ENCODE results near the gene AUTS2. TPM values are rescaled to one million over a fixed set of nuclear protein-coding genes. Genes with fewer than 3 reads are reported as not detected.

Gene AUTS2
- total RNA-seq, 1 donor from 2014 or later, result 95.3 TPM

DNA sequence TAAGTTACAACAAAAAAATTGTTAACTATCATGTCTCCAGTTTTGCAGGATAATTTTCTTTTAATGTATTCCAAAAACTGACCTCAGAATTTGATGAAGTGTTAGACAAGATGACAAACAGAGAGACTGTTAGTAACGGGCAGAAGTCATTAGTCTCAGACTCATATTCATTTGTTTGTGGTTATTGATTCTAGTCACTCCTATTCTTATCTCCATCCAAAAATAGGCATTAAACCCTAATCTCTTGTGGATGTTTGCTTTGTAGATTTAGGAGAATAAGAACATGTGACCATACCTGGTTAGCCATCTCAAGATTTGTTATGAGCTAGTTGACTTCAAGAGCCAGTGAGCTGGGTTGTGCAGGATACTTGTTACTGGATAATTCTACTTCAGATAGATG, 261.1 kb downstream of the AUTS2 start:
- no peak for DNase-seq

DNA sequence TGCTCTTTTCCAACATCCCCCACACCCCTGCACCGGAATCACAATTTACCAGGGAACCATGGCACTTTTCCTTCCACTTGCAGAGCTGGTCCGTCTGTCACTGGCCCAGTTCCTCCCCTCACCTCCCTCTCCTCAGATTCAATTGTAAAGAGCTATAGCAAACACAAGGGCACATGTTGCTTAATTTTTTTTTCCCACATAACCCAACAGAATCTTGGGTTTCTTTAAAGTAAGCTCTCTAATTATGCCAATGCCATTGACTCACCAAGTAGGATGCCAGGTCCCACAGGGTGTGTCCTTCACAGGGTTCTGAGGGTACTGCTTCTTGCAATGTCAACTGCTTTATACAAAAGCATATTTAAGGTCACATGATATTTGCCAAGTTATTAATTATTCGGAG, 262.2 kb downstream of the AUTS2 start:
- no peak for DNase-seq

DNA sequence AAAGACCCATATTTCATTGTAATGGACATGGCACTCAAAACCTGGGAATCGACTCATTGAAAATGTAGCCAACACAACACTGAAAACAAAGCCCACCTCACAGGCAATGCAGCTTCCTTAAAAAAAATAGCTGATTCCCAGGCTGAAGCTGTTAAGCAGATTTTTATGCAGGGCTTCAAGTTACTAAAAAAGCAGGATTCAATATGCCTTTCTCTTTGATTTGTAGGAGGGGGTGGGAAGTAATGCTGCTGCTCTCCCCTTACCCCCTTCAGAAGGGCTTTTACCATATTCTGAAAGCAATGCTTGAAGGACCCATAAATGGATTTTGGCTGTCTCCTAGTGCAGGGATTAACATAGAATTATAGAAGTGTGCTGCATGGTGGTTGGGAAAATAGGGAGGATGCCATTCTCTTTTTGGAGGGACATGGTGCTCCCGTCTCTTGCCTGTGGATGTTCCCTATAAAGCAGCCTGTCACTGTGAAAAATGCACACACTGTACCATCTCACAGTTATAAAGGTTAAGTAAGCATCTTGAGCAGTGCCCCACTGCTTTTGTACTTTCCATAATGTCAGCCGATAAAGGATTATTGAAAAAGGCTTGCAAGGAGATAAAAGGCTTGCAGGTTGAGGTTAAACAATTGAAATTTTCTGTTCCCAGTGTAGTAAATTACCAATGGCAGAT, 262.8 kb downstream of the AUTS2 start:
- DNase-seq, result no peak

DNA sequence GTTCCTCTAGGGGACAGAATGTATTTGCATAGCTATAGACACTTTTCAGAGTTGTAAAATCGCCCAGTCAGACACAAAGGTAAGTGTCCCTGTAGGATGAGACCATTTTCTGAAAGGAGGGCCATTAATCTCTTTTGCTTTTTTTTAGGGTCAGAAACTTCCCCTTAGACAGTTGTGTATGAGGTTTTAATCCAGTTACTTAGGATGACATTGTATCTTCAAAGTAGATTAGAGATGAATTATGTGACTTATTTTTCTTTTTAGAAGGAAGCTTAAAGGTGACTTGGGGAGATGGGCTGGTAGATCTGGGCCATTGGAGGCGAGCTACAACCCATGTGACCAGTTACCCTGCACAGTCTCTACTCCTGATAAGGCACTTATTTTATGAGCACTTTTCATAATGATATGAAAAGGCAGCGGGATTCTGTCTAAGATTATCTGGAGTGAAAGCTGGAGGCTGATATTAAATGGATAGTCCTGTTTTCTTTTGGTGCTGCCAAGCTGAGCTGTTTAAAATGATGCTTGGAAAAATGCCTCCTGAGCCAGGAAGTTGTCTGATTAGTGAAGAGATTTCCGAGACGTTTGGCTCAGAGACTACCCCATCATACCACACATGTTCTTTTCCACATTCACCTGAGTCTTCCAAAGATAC, 264.3 kb downstream of the AUTS2 start:
- DNase-seq, result no peak

DNA sequence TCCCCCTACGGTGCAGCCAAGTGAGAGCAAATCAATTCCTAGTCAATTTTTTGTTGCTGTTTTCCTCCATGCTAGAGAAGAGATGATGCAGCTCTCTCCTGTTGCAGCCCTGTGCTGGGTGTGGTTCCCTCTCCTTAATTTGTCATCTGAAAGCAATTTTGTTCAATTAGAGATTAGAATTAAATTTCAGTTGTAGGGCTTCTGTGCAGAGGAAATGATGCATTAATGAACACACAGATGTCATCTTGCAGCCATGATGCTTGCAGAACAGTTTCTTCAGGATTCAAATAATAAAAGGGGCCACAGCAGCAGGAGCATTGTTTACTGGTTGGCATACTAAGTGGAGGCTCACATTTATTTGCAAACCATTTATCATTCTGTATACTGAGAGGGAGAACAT, 266.0 kb downstream of the AUTS2 start:
- no peak for DNase-seq

DNA sequence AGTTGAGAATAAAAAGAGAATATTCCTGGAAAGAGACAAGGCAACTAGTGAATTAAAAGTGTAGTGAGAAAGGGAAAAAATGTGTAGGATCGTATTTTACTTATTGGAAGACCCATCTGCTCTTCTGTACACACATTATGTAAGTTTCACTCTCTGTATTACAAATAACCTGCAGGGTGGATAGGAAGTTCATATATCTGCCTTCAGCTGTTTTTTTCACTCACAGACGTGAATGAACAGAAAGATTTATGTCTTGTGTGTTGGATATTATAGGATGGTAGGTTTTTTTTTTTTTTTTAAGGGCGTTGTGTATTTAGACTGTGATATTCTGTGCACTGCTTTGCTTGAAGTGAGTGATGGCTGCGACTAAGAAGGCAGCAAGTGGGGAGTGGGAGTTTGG, 266.5 kb downstream of the AUTS2 start:
- DNase-seq, result no peak

DNA sequence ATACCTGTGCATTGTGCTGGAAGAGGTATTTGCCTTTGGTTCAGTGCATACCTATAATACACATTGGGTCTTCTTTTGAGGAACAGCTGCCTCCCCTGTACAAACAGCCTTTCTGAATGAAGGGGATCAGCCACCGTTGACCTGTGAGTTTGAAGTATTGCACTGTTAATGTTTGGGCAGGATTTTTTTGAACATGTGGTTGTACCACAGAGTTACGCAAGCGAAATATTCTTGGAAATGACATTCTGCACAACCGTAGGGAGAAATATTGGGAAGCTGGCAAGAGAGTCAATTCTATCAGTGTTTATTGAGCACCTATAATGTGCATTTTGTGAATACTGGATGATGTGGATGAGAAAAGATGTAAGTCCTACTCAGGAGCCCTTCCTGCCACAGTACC, 270.6 kb downstream of the AUTS2 start:
- DNase-seq, result no peak

DNA sequence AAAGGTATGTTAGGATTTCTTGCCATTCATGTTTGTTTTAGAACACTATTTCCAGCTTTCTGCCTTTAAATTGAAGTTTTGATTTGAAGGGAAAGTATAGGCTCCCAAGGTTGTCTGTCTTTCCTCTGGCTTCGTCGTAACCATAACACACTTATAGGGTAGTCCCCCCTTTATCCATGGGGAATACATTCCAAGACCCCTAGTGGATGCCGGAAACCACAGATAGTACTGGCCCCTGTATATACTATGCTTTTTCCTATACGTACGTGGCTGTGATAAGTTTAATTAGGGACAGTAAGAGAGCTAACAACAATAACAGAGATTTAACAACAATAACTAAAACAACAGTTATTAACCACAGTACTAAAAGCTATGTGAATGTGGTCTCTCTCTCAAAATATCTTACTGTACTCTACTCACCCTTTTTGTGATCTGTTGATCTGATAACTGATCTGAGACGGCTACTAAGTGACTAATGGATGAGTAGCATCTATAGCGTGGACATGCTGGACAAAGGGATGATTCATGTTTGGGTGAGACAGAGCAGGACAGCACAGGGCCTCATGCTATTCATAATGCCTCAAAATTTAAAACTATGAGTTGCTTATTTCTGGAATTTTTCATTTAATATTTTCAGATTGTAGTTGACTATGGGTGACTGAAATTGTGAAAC, 273.1 kb downstream of the AUTS2 start:
- no peak for DNase-seq

DNA sequence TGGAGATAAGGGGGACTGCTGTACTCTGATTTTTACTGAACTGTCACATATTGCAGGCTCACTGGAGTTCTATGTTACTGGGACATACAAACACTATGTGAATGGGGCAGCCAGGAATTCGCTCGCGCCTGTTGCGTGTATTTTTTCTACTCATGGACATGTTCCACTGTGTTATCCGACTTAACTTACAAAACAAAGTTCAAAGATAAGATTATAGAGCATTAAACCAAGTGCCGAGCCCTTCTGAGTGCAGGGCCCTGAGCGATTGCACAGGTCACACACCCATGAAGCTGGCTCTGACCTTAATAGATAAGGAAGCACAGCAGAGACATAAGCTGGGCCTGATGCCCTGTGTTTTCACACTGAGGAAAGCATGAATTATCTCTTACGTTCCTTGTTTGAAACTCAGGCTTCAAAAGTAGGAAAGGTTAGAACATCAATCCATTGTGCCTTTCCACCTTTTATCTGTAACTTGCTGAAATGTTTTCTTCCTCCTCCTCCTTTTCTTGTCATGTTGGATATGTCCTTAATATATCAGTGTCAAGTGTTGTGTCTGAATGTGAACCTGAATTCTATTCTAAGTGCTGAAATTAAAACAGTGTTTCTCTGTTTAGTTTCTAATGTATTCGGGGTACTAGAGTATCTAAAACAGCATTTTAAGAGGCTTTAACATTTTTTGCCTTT, 273.8 kb downstream of the AUTS2 start:
- DNase-seq, result no peak

DNA sequence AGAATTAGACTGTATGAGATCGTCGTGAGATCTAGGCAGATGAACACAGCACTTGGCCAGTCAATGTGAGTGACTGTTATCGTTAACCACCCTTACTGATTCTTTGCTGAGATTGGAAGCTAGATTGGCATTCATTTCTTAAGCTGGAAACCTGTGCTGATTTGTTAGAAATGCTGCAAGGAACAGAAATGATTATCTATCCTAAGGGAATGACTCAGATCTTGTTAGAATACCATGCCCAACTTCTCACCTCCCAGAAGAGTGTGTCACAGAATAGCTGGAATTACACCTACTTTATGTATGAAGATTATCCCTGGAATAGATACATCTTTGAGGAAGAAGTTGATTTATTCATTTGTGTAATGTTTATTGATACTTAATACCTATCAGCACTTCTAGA, 275.2 kb downstream of the AUTS2 start:
- no peak for DNase-seq

DNA sequence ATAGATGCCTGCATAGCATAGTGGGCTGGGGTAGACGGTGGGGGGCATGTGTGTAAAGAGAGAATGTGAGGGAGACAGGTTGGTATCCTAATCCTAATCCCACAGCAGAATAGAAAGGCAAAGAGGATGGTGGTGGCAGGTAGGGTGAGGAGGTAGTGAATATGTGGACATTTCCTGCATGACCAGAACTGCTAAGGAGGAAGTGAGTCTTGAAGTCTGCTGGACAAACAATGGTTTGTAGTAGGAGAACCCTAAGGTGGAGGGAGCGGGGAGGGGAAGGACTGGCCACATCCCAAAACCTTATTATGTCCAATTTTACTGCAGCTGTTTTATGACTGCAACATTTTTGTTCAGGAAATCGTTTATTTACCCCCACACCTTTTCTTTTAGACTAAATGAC, 279.7 kb downstream of the AUTS2 start:
- DNase-seq, result no peak

DNA sequence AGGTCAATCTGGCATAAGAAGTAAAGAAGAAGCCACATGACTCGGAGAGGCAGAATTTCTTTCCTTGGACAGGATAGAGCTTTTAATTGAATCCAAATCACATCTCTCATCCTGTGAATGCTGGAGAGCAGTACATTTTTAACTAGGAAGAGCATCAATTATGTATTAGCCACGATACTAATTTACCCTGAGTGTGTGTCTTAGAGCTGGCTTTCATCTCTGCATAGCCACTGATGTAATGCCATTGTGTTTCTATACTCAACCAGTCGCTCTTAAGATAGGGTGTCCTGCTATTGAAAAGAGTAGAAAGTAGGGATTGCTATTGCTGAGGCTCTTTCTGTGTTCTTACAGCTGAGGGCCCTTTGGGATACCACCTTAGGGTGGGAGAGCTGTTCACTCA, 280.3 kb downstream of the AUTS2 start:
- DNase-seq, result no peak

DNA sequence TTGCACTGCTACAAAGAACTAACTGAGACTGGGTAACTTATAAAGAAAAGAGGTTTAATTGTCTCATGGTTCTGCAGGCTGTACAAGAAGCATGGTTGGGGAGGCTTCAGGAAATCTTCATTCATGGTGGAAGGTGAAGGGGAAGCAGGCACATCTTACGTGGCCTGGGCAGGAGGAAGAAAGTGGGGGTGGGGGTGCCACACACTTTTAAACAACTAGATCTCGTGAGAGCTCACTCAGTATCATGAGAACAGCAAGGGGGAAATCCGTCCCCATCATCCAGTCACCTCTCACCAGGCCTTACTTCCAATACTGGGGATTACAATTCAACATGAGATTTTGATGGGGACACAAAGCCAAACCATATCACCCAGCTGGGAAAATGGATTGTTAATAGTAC, 281.7 kb downstream of the AUTS2 start:
- no peak for DNase-seq

DNA sequence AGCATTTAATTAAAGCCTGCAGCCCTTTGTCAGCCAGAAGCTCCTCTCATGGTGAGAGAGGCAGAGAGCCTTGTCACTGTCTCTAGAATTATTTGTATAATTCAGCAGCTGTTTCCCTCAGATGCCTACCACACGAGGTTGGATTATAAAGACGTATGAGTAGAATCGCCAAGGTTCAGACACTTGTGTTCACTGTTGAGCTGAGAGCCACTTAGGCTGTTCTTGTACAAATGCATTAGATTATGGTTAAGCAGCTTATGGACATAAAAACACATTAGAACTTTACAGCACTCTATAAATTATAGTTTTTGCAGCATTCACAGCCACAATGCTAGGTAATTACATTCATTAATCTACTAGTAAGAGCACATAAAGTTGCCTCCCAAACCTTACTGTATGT, 282.6 kb downstream of the AUTS2 start:
- DNase-seq, result no peak

DNA sequence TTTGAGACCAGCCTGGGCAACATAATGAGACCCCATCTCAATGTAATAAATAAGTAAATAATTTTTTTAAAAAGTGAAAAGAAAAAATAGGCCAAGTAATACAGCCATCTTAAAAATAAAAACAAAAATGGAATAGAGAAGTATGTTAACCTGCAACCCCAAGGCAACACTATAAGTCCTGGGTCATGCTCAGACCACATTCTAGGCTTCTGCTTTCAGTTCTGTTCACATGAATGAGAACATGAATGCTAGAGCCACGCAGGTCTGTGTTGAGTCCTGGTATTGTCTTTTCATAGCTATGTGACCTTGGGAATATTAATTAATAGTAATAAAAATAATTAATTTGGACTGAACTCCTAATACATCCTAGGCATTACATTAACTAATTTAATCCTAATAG, 284.0 kb downstream of the AUTS2 start:
- DNase-seq, result no peak

DNA sequence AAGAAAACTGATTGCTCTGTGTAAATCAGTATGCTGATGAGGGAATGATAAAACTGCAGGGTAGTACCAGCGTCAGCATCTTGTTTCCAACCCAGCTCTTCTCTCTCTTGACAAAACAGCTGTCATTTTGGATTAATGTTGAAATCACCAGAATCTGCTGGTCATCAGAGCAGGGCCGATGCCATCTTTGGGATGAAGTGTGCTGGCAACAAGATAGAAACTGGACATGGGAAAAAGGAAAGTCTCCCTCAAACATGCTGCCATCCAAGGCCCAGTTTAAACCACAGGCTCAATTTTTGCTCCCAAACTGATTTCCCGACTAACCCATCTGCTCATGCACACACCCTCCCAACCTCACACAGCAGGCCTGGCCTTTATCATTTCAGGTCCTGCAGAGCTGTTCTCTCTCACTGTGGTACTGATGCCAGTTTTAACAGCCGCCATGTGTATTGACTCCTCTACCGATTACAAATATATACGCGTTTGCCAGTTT, 285.2 kb downstream of the AUTS2 start:
- DNase-seq, result no peak

DNA sequence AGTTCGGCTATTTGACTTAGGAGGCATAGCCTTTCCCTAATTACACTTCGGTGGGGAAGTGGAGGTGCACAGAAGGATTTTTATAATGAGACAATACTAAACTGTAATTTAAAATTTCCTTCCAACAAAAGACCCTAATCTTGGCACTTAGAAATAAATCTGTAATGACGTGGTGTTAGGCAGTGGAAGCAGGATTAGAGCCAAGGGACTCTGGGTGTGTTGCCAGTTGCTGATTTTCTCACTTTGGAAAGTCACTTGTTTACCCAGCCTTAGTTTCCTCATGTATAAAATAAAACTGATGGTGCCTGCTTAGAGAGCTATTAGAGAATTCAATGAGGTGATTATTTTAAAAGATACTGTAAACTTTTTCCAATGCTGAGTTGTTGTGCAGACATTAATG, 287.2 kb downstream of the AUTS2 start:
- DNase-seq, result no peak

DNA sequence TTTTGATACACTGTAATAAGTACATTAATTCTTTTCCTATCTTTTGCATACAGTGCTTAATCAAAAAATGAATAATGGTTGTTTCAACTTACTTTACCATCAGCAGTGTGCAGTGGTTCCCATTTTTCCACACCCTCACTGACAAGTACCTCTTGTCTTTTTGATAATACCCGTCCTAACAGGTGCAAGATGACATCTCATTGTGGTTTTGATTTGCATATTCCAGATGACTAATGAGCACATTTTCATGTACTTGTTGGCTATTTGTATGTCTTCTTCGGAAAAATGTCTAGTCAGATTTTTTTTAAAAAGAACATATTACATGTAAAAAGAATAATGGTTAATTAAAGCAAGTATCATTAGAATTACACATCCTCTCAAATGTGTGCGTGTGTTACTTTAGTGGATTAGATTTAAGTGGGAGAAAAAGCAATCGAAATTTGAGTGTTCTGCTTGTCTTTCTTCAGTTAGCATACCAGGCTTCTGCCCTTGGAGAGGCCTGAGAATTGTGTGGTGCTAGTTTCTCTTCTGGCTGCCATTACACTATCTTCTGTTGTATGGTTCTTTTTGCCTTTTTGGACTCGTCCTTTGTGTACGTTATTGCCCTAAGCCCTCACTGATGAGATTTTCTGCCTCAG, 291.2 kb downstream of the AUTS2 start:
- no peak for DNase-seq

DNA sequence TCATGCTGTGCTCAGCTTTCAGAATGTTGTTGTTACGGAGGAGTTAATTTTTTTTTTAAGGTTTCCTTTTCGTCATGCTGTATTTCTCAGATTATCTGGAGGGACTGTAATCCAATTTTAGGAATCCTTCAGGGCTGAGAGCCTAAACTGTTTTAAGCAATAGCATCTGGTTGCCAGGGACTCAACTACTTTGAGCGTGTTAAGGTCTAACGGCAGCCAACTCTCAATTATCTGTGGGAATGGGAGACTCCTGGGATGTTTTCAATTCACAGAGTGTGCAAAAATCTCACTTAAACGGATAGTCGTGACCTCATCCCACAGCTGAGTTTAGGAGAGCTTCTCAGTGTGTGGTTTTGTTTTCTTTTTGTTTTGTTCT, 291.7 kb downstream of the AUTS2 start:
- DNase-seq, result no peak

DNA sequence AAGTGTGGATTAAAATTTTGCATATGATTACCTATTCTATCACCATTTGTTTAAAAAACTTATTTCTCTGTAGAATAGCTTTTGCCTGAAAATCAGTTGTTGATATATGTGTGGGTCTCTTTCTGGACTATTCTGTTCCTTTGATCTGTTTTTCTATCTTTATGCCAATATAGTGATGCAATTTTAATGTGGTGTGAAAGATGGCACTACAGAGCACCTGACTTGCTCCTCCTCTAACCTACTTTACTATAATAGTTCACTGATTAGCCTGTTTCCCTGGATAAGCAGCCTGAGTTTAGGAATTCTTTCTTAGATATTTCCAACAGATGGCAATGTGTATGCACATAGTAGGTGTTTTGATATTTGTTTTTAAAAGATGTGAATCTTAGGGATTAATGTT, 294.5 kb downstream of the AUTS2 start:
- DNase-seq, result no peak

DNA sequence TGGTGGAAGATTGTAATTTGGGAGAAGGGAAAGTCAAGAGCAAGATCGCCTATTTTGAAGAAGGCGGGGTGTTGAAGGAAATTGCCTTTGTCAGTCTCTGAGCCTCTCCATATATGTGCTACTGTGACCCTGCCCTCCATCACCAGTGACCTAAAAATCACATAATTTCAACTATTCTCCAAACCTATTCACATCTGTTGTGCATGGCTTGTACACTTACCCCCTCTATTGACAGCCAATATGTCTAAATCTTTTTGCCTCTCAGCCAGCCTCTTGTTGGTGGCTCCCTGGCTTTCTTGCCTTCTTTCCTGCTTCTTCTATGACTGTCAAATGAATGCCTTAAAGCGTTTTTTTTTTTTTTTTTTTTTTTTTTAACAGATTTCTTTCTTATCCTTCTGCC, 295.6 kb downstream of the AUTS2 start:
- DNase-seq, result no peak

DNA sequence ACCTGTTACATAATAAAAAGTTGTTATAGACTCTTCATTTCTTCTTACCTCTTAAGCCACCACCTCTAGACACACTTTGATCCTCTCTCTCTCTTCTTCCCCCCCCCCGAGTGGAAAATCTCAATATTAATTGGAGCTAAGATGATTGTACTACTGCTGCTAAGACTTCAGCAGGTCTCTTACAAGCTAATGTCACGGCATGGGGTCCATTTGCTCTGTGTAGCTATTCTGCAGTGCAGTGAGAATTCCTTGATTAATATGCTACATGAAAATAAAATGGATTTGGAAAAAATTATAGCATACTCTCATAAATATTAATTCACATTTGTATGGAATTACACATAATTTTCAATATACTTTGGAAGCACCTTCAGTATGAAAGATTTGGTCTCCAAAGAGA, 297.2 kb downstream of the AUTS2 start:
- no peak for DNase-seq

DNA sequence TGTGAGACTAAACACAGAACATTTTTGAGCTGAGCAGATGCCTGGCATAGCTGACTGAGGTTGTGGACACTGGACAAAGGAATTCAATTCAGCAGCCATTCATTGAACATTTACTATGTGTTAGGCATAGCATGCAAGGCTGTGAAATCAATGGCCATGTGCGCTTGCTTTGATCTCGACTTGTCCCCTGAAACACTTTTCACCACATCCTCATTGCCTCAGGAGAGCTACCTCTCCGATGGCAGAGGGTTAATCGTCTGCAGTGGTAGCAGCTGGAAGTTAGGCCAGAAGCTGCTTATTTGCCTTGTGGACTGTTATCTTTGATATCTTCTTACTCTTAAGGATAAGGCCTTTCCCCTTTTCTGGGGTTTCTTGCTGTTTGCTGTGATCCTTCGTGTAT, 297.8 kb downstream of the AUTS2 start:
- DNase-seq, result no peak

Data from occipital lobe (tissue), 2 donors.